K562 (cell line): ENCODE data around the gene FAM98C. TPM values are rescaled to one million over a fixed set of nuclear protein-coding genes. Genes with fewer than 3 reads are reported as not detected.

Experiments used
- BRD4 ChIP-seq: fragments of 200-600 bp; sonication (generic); IDR thresholded peaks from 2 replicates; pipeline ENCODE4 v1.6.1; 2017; ENCODE audit warnings: inconsistent platforms
- BRF1 ChIP-seq: IDR thresholded peaks from 3 replicates; pipeline ENCODE4 v1.6.1; 2011; ENCODE audit warnings: borderline replicate concordance, mild to moderate bottlenecking; ENCODE audit not compliant: insufficient read length; ENCODE audit errors: extremely low read depth
- CBX1 ChIP-seq: sonication (generic); IDR thresholded peaks from 2 replicates; pipeline ENCODE4 v1.6.1; 2016; ENCODE audit warnings: antibody characterized with exemption, low read depth, mild to moderate bottlenecking
- E2F1 ChIP-seq: sonication (generic); formaldehyde crosslinking; IDR thresholded peaks from 2 replicates; pipeline ENCODE4 v1.8.1; 2023; ENCODE audit warnings: mild to moderate bottlenecking, missing genetic modification reagents, moderate library complexity
- ELK1 ChIP-seq: sonication (generic); formaldehyde crosslinking; IDR thresholded peaks from 2 replicates; pipeline ENCODE4 v1.8.1; 2022; ENCODE audit warnings: missing genetic modification reagents
- NFRKB ChIP-seq: fragments of 450-650 bp; IDR thresholded peaks from 2 replicates; pipeline ENCODE4 v1.6.1; 2016; ENCODE audit warnings: low read depth
- PBX2 ChIP-seq, 2 experiments: IDR thresholded peaks in 1 of 2; conservative IDR thresholded peaks in 1 of 2; 2 replicates each; pipeline ENCODE4 v1.6.1; 2016; ENCODE audit warnings: low read depth in 2 of 2, mild to moderate bottlenecking in 1 of 2, missing compliant biosample characterization in 1 of 2, missing genetic modification characterization in 1 of 2, moderate library complexity in 1 of 2
- RB1 ChIP-seq: fragments of 450-650 bp; IDR thresholded peaks from 2 replicates; pipeline ENCODE4 v1.6.1; 2017; ENCODE audit warnings: low read depth, mild to moderate bottlenecking
- RERE ChIP-seq: sonication (generic); formaldehyde crosslinking; IDR thresholded peaks from 2 replicates; pipeline ENCODE4 v1.8.0; 2023; ENCODE audit warnings: missing genetic modification reagents, mild to moderate bottlenecking, borderline replicate concordance
- SRF ChIP-seq, 2 experiments: fragments of 250-450, 450-650 bp in 1 of 2; sonication (Bioruptor Pico) in 1 of 2; sonication (generic) in 1 of 2; formaldehyde crosslinking; IDR thresholded peaks; 2 replicates each; pipeline versions ENCODE4 v1.5.0 to v1.5.1; 2020 to 2022; ENCODE audit warnings: mild to moderate bottlenecking in 1 of 2, missing genetic modification reagents in 1 of 2
- VEZF1 ChIP-seq: fragments of 200-800 bp; sonication (Bioruptor generic); IDR thresholded peaks from 2 replicates; pipeline ENCODE4 v1.6.1; 2017; ENCODE audit warnings: missing genetic modification characterization, missing compliant biosample characterization
- ZNF197 ChIP-seq: fragments of 200-800 bp; sonication (Bioruptor generic); IDR thresholded peaks from 2 replicates; pipeline ENCODE4 v1.6.1; 2016; ENCODE audit warnings: low read depth, missing genetic modification characterization, missing compliant biosample characterization
- polyA plus RNA-seq, 8 experiments: library from polyadenylated mRNA; depleted of rRNA in 4 of 8; stranded (reverse) in 5 of 8; unstranded in 3 of 8; fragments of >200 nt; fragmentation: Nextera tagmentation in 2 of 8; fragmentation: Illumina TruSeq in 1 of 8; extraction: Ambion mirVana in 2 of 8; extraction: Trizol in 1 of 8; gene quantifications; 2 replicates each; pipeline versions ENCODE4 v1.2.1 to v1.2.3, GENCODE V29; 2011 to 2014; ENCODE audit warnings: inconsistent platforms in 1 of 8, missing spikeins in 1 of 8
- total RNA-seq, 7 experiments: library from RNA; depleted of rRNA in 6 of 7; stranded (reverse); fragments of >200 nt in 6 of 7; fragmentation: Illumina TruSeq in 2 of 7; extraction: Trizol in 2 of 7; gene quantifications; 2 replicates each; pipeline versions ENCODE4 v1.2.1 to v1.2.3, GENCODE V29; 2011 to 2021; ENCODE audit warnings: low replicate concordance in 1 of 7

FAM98C gene
- total and polyA plus RNA-seq, 9 of the 15 experiments (the other 6 are each of a cell fraction or from before 2014, with no cell fraction given): 1.7 to 43.8 (median 13.7) TPM

GRCh38 chr19:38362076-38362945 is 40.6 kb upstream of the FAM98C start (continued):
- TF ChIP-seq RERE (CRISPR knock-in tag) (no peak), VEZF1 (CRISPR knock-in tag) (peak; percentile 40), NFRKB (no peak), BRD4 (no peak), CBX1 (no peak), ZNF197 (no peak), E2F1 (CRISPR knock-in tag) (no peak), ELK1 (no peak), RB1 (peak; percentile 17; the same call in 1 of the 2 replicates), PBX2 (CRISPR knock-in tag; IDR thresholded peaks at IDR 0.05; ENCODE audit: low read depth) (no peak), PBX2 (tag; conservative IDR thresholded peaks at IDR 0.05; ENCODE audit: low read depth) (no peak), BRF1 (no peak), SRF (CRISPR knock-in tag; IDR thresholded peaks at IDR 0.05) (0 out of 4 replicates have a peak, but pooled peaks of 1 of the 2 experiments have one; percentile 12)
